Measurements from ENCODE around the gene BCL2L1.

Gene BCL2L1

GRCh38 chr20:31717478-31718201, 5.0 kb downstream of the BCL2L1 start:
- no peak for DNase-seq (ENCODE audit: extremely low read depth, low read depth)
- TF ChIP-seq, protein P1, sequence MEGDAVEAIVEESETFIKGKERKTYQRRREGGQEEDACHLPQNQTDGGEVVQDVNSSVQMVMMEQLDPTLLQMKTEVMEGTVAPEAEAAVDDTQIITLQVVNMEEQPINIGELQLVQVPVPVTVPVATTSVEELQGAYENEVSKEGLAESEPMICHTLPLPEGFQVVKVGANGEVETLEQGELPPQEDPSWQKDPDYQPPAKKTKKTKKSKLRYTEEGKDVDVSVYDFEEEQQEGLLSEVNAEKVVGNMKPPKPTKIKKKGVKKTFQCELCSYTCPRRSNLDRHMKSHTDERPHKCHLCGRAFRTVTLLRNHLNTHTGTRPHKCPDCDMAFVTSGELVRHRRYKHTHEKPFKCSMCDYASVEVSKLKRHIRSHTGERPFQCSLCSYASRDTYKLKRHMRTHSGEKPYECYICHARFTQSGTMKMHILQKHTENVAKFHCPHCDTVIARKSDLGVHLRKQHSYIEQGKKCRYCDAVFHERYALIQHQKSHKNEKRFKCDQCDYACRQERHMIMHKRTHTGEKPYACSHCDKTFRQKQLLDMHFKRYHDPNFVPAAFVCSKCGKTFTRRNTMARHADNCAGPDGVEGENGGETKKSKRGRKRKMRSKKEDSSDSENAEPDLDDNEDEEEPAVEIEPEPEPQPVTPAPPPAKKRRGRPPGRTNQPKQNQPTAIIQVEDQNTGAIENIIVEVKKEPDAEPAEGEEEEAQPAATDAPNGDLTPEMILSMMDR (IDR thresholded peaks at IDR 0.05; ENCODE audit: low read depth, low read length): no peak

DNA sequence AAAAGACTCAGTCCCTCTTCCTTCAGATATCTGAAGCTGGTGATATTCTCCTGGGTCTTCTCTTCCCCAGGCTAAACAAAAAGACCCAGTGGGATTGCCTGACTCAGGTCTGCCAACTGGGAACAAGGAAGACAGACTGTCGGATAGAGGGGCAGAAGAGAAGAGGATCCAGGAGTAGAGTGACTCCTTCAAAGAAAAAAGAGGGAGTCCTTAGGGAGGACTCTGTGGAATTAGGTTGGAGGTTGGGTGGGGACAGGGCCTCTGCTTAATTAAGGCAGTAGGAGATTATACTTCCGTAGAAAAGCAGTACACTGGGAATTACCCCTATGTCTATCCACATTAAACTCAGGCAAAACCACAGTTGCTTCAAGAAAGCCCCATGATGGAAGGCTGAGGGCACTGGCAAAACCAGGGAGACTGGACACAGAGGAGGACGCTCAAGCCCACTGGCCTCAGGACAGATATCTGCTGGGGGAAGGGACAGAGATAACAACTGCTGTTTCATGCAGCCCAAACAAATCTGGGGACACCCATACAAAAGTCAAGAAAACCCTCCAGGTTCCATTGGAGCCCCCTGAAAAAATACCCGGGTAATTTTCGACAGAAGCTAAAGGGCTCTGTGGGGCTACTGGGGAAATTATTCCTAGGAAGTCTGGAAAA, 5.7 kb downstream of the BCL2L1 start:
- DNase-seq (ENCODE audit: extremely low read depth, low read depth): no peak
- TF ChIP-seq, protein P1 (IDR thresholded peaks at IDR 0.05; ENCODE audit: low read depth, low read length): no peak

GRCh38 chr20:31716351-31716750, 6.3 kb downstream of the BCL2L1 start:
- TF ChIP-seq, protein P1 (IDR thresholded peaks at IDR 0.05; ENCODE audit: low read depth, low read length): no peak
- DNase-seq (ENCODE audit: extremely low read depth, low read depth): no peak

- TF ChIP-seq, protein P1 (IDR thresholded peaks at IDR 0.05; ENCODE audit: low read depth, low read length): no peak
- DNase-seq (ENCODE audit: extremely low read depth, low read depth): no peak
These were observed 6.9 kb downstream of the BCL2L1 start for GRCh38 chr20:31715766-31716165.

GRCh38 chr20:31713312-31714273, 9.1 kb downstream of the BCL2L1 start:
- TF ChIP-seq, protein P1 (IDR thresholded peaks at IDR 0.05; ENCODE audit: low read depth, low read length): no peak
- DNase-seq (ENCODE audit: extremely low read depth, low read depth): peak; percentile 68

GRCh38 chr20:31712564-31713311, 9.9 kb downstream of the BCL2L1 start:
- DNase-seq (ENCODE audit: extremely low read depth, low read depth): no peak
- TF ChIP-seq, protein P1 (IDR thresholded peaks at IDR 0.05; ENCODE audit: low read depth, low read length): no peak

Measured in AG09319 (cell line).